Ishikawa (cell line): ENCODE data around the gene STX8.

Source experiments
- CEBPB ChIP-seq: IDR thresholded peaks from 2 replicates; pipeline ENCODE4 v1.6.1; 2012
- CREB1 ChIP-seq: IDR thresholded peaks from 2 replicates; pipeline ENCODE4 v1.6.1; 2012; ENCODE audit warnings: low read depth
- EGR1 ChIP-seq: IDR thresholded peaks from 2 replicates; pipeline ENCODE4 v1.6.1; 2012
- EP300 ChIP-seq: IDR thresholded peaks from 2 replicates; pipeline ENCODE4 v1.6.1; 2012; ENCODE audit warnings: borderline replicate concordance
- FOXM1 ChIP-seq: IDR thresholded peaks from 2 replicates; pipeline ENCODE4 v1.6.1; 2012; ENCODE audit warnings: low read depth, borderline replicate concordance
- NFIC ChIP-seq: IDR thresholded peaks from 2 replicates; pipeline ENCODE4 v1.6.1; 2012
- RAD21 ChIP-seq: IDR thresholded peaks from 2 replicates; pipeline ENCODE4 v1.6.1; 2012; ENCODE audit warnings: low read depth
- TAF1 ChIP-seq: IDR thresholded peaks from 2 replicates; pipeline ENCODE4 v1.6.1; 2012; ENCODE audit warnings: low read depth, mild to moderate bottlenecking
- TCF12 ChIP-seq: IDR thresholded peaks from 2 replicates; pipeline ENCODE4 v1.6.1; 2012; ENCODE audit warnings: low read depth
- TEAD4 ChIP-seq: IDR thresholded peaks from 2 replicates; pipeline ENCODE4 v1.6.1; 2012
- YY1 ChIP-seq: IDR thresholded peaks from 2 replicates; pipeline ENCODE4 v1.6.1; 2012; ENCODE audit warnings: low read depth
- ZBTB7A ChIP-seq: IDR thresholded peaks from 2 replicates; pipeline ENCODE4 v1.6.1; 2012; ENCODE audit warnings: low read depth
- TF ChIP-seq, protein P1 (sequence below): IDR thresholded peaks from 2 replicates; pipeline ENCODE4 v1.6.1; 2012
- TF ChIP-seq, protein P2 (sequence below): IDR thresholded peaks from 2 replicates; pipeline ENCODE4 v1.6.1; 2012; ENCODE audit warnings: low read depth, mild to moderate bottlenecking
- TF ChIP-seq, protein P3 (sequence below): IDR thresholded peaks from 2 replicates; pipeline ENCODE4 v1.6.1; 2012

STX8 gene

DNA sequence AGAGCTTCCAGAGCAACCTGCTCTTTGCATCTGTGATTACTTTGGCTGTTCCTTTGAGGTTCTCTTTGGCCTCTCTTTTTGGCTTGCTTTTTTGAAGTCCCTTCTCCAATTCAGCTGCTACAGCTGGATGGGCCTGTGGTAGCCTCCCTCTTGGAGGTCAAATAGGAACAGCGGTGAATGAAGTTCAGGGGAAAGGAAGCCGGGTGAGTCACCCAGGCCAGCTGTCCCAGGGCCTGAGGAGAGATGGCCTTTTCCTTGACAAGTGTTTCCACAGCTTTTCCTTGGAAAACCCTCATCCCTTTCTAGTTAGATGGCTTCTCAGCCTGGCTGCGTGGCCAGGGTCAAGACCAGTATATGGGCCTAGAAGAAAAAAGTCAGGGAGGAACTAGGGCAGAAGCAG, 103.1 kb downstream of the STX8 start:
- TF ChIP-seq CEBPB (no peak), ZBTB7A (no peak), TAF1 (no peak), EP300 (no peak), TCF12 (no peak)
- TF ChIP-seq, protein P1, sequence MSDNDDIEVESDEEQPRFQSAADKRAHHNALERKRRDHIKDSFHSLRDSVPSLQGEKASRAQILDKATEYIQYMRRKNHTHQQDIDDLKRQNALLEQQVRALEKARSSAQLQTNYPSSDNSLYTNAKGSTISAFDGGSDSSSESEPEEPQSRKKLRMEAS = no peak
- TF ChIP-seq, protein P2, sequence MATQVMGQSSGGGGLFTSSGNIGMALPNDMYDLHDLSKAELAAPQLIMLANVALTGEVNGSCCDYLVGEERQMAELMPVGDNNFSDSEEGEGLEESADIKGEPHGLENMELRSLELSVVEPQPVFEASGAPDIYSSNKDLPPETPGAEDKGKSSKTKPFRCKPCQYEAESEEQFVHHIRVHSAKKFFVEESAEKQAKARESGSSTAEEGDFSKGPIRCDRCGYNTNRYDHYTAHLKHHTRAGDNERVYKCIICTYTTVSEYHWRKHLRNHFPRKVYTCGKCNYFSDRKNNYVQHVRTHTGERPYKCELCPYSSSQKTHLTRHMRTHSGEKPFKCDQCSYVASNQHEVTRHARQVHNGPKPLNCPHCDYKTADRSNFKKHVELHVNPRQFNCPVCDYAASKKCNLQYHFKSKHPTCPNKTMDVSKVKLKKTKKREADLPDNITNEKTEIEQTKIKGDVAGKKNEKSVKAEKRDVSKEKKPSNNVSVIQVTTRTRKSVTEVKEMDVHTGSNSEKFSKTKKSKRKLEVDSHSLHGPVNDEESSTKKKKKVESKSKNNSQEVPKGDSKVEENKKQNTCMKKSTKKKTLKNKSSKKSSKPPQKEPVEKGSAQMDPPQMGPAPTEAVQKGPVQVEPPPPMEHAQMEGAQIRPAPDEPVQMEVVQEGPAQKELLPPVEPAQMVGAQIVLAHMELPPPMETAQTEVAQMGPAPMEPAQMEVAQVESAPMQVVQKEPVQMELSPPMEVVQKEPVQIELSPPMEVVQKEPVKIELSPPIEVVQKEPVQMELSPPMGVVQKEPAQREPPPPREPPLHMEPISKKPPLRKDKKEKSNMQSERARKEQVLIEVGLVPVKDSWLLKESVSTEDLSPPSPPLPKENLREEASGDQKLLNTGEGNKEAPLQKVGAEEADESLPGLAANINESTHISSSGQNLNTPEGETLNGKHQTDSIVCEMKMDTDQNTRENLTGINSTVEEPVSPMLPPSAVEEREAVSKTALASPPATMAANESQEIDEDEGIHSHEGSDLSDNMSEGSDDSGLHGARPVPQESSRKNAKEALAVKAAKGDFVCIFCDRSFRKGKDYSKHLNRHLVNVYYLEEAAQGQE = no peak

DNA sequence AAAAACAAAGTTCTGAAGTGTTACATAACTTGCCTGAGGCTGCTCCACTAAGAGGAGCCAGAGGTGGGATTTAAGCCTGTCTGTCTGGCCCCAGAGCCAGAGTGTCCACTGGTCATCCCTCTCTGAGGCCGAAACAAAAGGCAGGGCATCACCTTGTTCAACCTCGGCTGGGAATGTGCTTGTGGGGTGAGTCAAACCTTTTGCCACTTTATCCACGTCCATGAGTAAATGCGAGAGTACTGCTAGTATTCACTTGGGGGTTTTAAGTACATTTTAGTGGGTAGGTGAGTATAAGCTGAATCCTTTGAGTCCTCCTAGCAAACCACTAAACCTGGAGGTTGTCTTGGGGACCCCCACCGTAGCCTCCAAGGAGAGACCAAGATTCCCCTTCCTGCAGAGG, 103.5 kb downstream of the STX8 start:
- no peak for TF ChIP-seq NFIC
- no peak for TF ChIP-seq CREB1
- no peak for TF ChIP-seq YY1
- TF ChIP-seq, protein P2 = no peak

DNA sequence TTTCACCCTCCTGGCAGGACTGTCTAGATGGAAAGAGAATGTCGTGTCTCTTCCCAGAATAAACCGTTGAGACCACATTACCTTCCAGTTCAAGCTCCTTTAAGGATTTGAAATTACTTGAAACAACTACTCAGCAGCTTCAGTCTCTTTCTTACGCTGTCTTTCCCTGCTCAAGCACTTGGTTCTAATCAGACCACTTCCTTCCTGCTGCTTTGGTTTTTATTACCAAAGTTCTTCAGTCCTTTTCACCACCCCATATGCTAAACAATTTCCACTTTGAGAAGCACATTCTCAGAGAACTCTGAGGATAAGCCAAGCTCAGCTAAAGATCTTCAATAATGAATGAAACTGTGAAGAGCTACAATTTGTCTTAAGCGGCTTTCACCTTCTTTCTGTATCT, 105.4 kb downstream of the STX8 start:
- TF ChIP-seq TCF12 (no peak), TAF1 (no peak), TEAD4 (no peak), EP300 (no peak), RAD21 (no peak), EGR1 (no peak), CEBPB (no peak), NFIC (no peak), CREB1 (no peak), YY1 (no peak), ZBTB7A (no peak), FOXM1 (no peak)
- TF ChIP-seq, protein P1 = no peak
- TF ChIP-seq, protein P2 = no peak
- TF ChIP-seq, protein P3, sequence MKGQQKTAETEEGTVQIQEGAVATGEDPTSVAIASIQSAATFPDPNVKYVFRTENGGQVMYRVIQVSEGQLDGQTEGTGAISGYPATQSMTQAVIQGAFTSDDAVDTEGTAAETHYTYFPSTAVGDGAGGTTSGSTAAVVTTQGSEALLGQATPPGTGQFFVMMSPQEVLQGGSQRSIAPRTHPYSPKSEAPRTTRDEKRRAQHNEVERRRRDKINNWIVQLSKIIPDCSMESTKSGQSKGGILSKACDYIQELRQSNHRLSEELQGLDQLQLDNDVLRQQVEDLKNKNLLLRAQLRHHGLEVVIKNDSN = no peak

DNA sequence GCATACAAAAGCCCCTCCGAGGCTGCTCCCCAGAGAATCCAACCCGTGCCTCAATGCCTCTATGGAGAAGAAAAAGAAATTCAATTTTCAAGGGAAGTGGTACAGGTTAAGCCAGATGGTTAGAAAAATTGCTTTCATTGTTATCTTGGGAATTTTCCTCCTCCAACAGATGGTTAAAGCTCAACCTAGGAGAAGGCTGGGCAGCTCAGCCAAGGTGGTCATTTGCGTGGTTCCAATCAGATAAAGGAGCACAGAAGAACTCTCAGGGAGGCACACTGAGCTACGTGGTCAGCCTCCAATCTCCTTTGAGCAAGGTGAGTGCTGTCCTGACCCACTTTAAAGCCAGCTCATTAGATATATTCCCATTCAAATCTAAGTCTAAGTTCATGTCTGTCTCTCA, 106.7 kb downstream of the STX8 start:
- TF ChIP-seq TEAD4 = no peak
- no peak for TF ChIP-seq ZBTB7A
- TF ChIP-seq, protein P1 = no peak
- no peak for TF ChIP-seq YY1
- TF ChIP-seq TAF1 = no peak
- TF ChIP-seq FOXM1 = no peak
- TF ChIP-seq TCF12 = no peak
- no peak for TF ChIP-seq EP300
- TF ChIP-seq NFIC = no peak
- no peak for TF ChIP-seq CREB1
- TF ChIP-seq, protein P2 = no peak
- TF ChIP-seq, protein P3 = no peak
- no peak for TF ChIP-seq RAD21
- TF ChIP-seq EGR1 = no peak
- no peak for TF ChIP-seq CEBPB
